Endothelial cell of umbilical vein (primary cell): ENCODE measurements around the gene KPNA2. TPM values are rescaled to one million over a fixed set of nuclear protein-coding genes. Genes with fewer than 3 reads are reported as not detected.

ENCODE experiments used
- BruUV-seq: library from RNA; stranded (reverse); fragments of 400-500 nt; replicated peaks from 2 replicates; lab custom pipeline; 2021; lab: Mats Ljungman, UMichigan
- CTCF ChIA-PET: fragments of 300-600, 350-600 bp; sonication (Branson Sonifier 250); formaldehyde crosslinking; loops from one replicate; lab custom pipeline; 2021; ENCODE audit warnings: antibody characterized with exemption, inconsistent platforms; lab: Charles Lee
- POLR2A ChIA-PET: fragments of 300-600, 350-600 bp; sonication (Branson Sonifier 250); formaldehyde crosslinking; loops from one replicate; lab custom pipeline; 2021; ENCODE audit warnings: antibody characterized with exemption, inconsistent platforms; lab: Charles Lee
- DNase-seq: peaks from one replicate; pipeline ENCODE4 v3.0.0-alpha.2; 2011; ENCODE audit warnings: low read depth, low spot score
- FAIRE-seq: peaks from 2 replicates; lab custom pipeline; 2011; peaks lifted over from hg19 to GRCh38; lab: Jason Lieb, UNC
- H2AFZ ChIP-seq: 2 replicates; pipeline ENCODE4 v1.6.0; 2012; ENCODE audit warnings: low read depth, low read length, control low read depth, inconsistent platforms
- H3K27ac ChIP-seq: 2 replicates; pipeline ENCODE4 v1.5.1; 2011; ENCODE audit warnings: low read depth, mild to moderate bottlenecking, control low read depth, low read length, moderate library complexity; ENCODE audit not compliant: insufficient read depth
- H3K27me3 ChIP-seq, 2 experiments: 2 replicates each; pipeline versions ENCODE4 v1.6.0 to v1.6.1; 2011; ENCODE audit warnings: low read length in 2 of 2, mixed read lengths in 1 of 2; ENCODE audit not compliant: control insufficient read depth in 2 of 2, insufficient read depth in 2 of 2
- H3K36me3 ChIP-seq, 2 experiments: 2 replicates in 1 of 2; 3 replicates in 1 of 2; pipeline ENCODE4 v1.5.1; 2011; ENCODE audit warnings: low read length in 2 of 2, mild to moderate bottlenecking in 1 of 2, moderate library complexity in 1 of 2; ENCODE audit not compliant: control insufficient read depth in 2 of 2, insufficient read depth in 2 of 2; ENCODE audit errors: extremely low read depth in 1 of 2
- H3K4me1 ChIP-seq: 3 replicates; pipeline ENCODE4 v1.5.1; 2011; ENCODE audit warnings: mild to moderate bottlenecking, low read length; ENCODE audit not compliant: control insufficient read depth, insufficient read depth; ENCODE audit errors: extremely low read depth
- H3K4me2 ChIP-seq: 2 replicates; pipeline ENCODE4 v1.6.1; 2011; ENCODE audit warnings: low read length, control low read depth, mixed read lengths; ENCODE audit not compliant: insufficient read depth
- H3K4me3 ChIP-seq, 3 experiments: fragments of 200-600 bp in 1 of 3; sonication (generic), shearing (Covaris generic) in 1 of 3; replicated peaks in 1 of 3; 2 replicates each; pipeline ENCODE4 v1.5.1; 2011 to 2016; ENCODE audit warnings: control low read depth in 3 of 3, low read length in 3 of 3, mild to moderate bottlenecking in 2 of 3, inconsistent platforms in 1 of 3, low read depth in 1 of 3, moderate library complexity in 1 of 3; ENCODE audit not compliant: insufficient read depth in 1 of 3
- H3K79me2 ChIP-seq: 2 replicates; pipeline ENCODE4 v1.6.0; 2012; ENCODE audit warnings: low read length, inconsistent platforms; ENCODE audit not compliant: control insufficient read depth, insufficient read depth
- H3K9ac ChIP-seq: replicated peaks from 2 replicates; pipeline ENCODE3; 2011; ENCODE audit warnings: low read length, control low read depth; ENCODE audit not compliant: insufficient read depth; ENCODE audit errors: extremely low read depth
- H3K9me1 ChIP-seq: replicated peaks from 3 replicates; pipeline ENCODE4 v1.6.0; 2011; ENCODE audit warnings: mild to moderate bottlenecking, low read length; ENCODE audit not compliant: control insufficient read depth, insufficient read depth; ENCODE audit errors: extremely low read depth
- H3K9me3 ChIP-seq: replicated peaks from 2 replicates; pipeline ENCODE4 v1.5.1; 2012; ENCODE audit warnings: low read length, inconsistent platforms; ENCODE audit not compliant: control insufficient read depth, insufficient read depth
- H4K20me1 ChIP-seq: replicated peaks from 2 replicates; pipeline ENCODE3; 2011; ENCODE audit warnings: mild to moderate bottlenecking, low read length; ENCODE audit not compliant: control insufficient read depth, insufficient read depth; ENCODE audit errors: extremely low read depth
- CTCF ChIP-seq, 2 donors: IDR thresholded peaks; 1 replicate in 1 of 2; 2 replicates in 1 of 2; pipeline ENCODE4 v1.5.1; 2011; ENCODE audit warnings: low read length in 2 of 2, mild to moderate bottlenecking in 2 of 2, moderate library complexity in 2 of 2, control low read depth in 1 of 2, inconsistent platforms in 1 of 2, low read depth in 1 of 2; ENCODE audit not compliant: insufficient read depth in 1 of 2; ENCODE audit errors: extremely low read depth in 1 of 2
- FOS ChIP-seq: IDR thresholded peaks from 2 replicates; pipeline ENCODE4 v1.6.1; 2011; ENCODE audit warnings: mild to moderate bottlenecking, low read length, moderate library complexity, borderline replicate concordance; ENCODE audit not compliant: insufficient read depth
- JUN ChIP-seq: IDR thresholded peaks from 2 replicates; pipeline ENCODE4 v1.6.1; 2011; ENCODE audit warnings: borderline replicate concordance, low read depth; ENCODE audit not compliant: insufficient read length, insufficient read depth
- MAX ChIP-seq: IDR thresholded peaks from 2 replicates; pipeline ENCODE4 v1.6.1; 2011; ENCODE audit not compliant: insufficient read depth, insufficient read length
- MYC ChIP-seq: IDR thresholded peaks from one replicate; pipeline ENCODE4 v1.6.1; 2011; ENCODE audit warnings: mild to moderate bottlenecking, low read depth, low read length
- dilution Hi-C: fragments of 300-500 bp; cut with MboI; formaldehyde crosslinking; loops from one replicate; pipeline ENCODE4 v1.15.0; 2019; ENCODE audit warnings: low sequenced_read_pairs; ENCODE audit not compliant: extremely low pct_ligation_motif_present
- intact Hi-C: fragments of 100-400 bp; cut with micrococcal nuclease; formaldehyde crosslinking; loops from one replicate; pipeline ENCODE4 v1.10.0; 2022
- polyA plus RNA-seq, 4 experiments: library from polyadenylated mRNA; depleted of rRNA in 3 of 4; stranded (reverse) in 3 of 4; unstranded in 1 of 4; fragments of >200 nt; gene quantifications; 2 replicates each; pipeline versions ENCODE4 v1.2.1 to v1.2.3, GENCODE V29; 2011 to 2012; ENCODE audit warnings: missing spikeins in 1 of 4
- total RNA-seq: library from RNA; stranded (reverse); gene quantifications from 2 replicates; pipeline ENCODE4 v1.2.3, GENCODE V29; 2021

The KPNA2 gene
- total and polyA plus RNA-seq, 2 donors (not counting 3 experiments of a cell fraction or from before 2014, with no cell fraction given), result 252 to 382 TPM

GRCh38 chr17:67999291-67999911 lies 36.1 kb upstream of the KPNA2 start:
- no peak for DNase-seq
- TF ChIP-seq MAX, result no peak
- TF ChIP-seq MYC, result no peak
- no peak for TF ChIP-seq CTCF (IDR thresholded peaks at IDR 0.05; ENCODE audit: extremely low read depth in 1 of 2, insufficient read depth in 1 of 2, low read depth in 1 of 2, low read length in 2 of 2)
- TF ChIP-seq FOS, result no peak
- TF ChIP-seq JUN, result no peak
- no peak overlapping the region for H3K9ac ChIP-seq
- H2AFZ ChIP-seq, result no peak overlapping the region
- H3K36me3 ChIP-seq, result no peaks in the 10 kb centered on the region
- intact Hi-C loops, result no loop called here
- no TSS peak for BruUV-seq
- FAIRE-seq, result no peak
- POLR2A ChIA-PET, result no interaction called here
- no peak overlapping the region for H3K4me3 ChIP-seq
- no peaks in the 10 kb centered on the region for H3K79me2 ChIP-seq
- no peaks in the 10 kb centered on the region for H3K27me3 ChIP-seq
- no peak overlapping the region for H3K27ac ChIP-seq
- H3K4me1 ChIP-seq, result peaks cover 12% of the 10 kb centered on the region
- H3K9me1 ChIP-seq, result no peaks in the 10 kb centered on the region
- dilution Hi-C loops, result no loop called here
- H3K4me2 ChIP-seq, result no peak overlapping the region
- CTCF ChIA-PET, result no interaction called here
- H3K9me3 ChIP-seq, result no peaks in the 10 kb centered on the region
- no peaks in the 10 kb centered on the region for H4K20me1 ChIP-seq
